Astrocyte of the hippocampus (primary cell): ENCODE data around the gene GTPBP10.

Experiments
- DNase-seq: peaks from one replicate; pipeline ENCODE4 v3.0.0; 2011; ENCODE audit warnings: low read depth, low spot score

GTPBP10 gene

GRCh38 chr7:90383422-90383821, 36.9 kb downstream of the GTPBP10 start:
- DNase-seq = no peak

- DNase-seq = no peak
Measured at GRCh38 chr7:90383861-90384260, 37.3 kb downstream of the GTPBP10 start.

- no peak for DNase-seq
Measured at GRCh38 chr7:90384433-90384832, 37.9 kb downstream of the GTPBP10 start.

- DNase-seq = no peak
Measured at GRCh38 chr7:90387470-90388240, 41.1 kb downstream of the GTPBP10 start.

GRCh38 chr7:90390926-90391325, 44.4 kb downstream of the GTPBP10 start:
- DNase-seq = no peak

- DNase-seq = no peak
Measured at GRCh38 chr7:90391488-90391887, 45.0 kb downstream of the GTPBP10 start.

- no peak for DNase-seq
Measured at GRCh38 chr7:90396420-90396819, 49.9 kb downstream of the GTPBP10 start.

GRCh38 chr7:90401989-90402388, 55.5 kb downstream of the GTPBP10 start:
- no peak for DNase-seq

GRCh38 chr7:90402785-90403173, 56.3 kb downstream of the GTPBP10 start:
- no peak for DNase-seq

- DNase-seq = peak; percentile 97
Measured at GRCh38 chr7:90403174-90404113, 56.9 kb downstream of the GTPBP10 start, which contains the start of gene CLDN12. Gene CLDN12, plus strand, starts transcription at chr7:90403461. Its CDS starts 9,216 bp downstream, at chr7:90412677.

GRCh38 chr7:90404777-90405176, 58.3 kb downstream of the GTPBP10 start:
- DNase-seq = no peak

- DNase-seq = no peak
Measured at GRCh38 chr7:90407484-90407821, 60.9 kb downstream of the GTPBP10 start.

- DNase-seq = no peak
Measured at GRCh38 chr7:90408142-90408541, 61.6 kb downstream of the GTPBP10 start.

- no peak for DNase-seq
Measured at GRCh38 chr7:90409667-90410066, 63.2 kb downstream of the GTPBP10 start.

GRCh38 chr7:90411510-90411909, 65.0 kb downstream of the GTPBP10 start:
- no peak for DNase-seq

- no peak for DNase-seq
Measured at GRCh38 chr7:90412458-90413184, 66.1 kb downstream of the GTPBP10 start.

- no peak for DNase-seq
Measured at GRCh38 chr7:90413185-90413528, 66.6 kb downstream of the GTPBP10 start.

GRCh38 chr7:90421651-90422050, 75.1 kb downstream of the GTPBP10 start:
- DNase-seq = no peak

- no peak for DNase-seq
Measured at GRCh38 chr7:90424720-90425119, 78.2 kb downstream of the GTPBP10 start.

GRCh38 chr7:90425376-90425775, 78.9 kb downstream of the GTPBP10 start:
- DNase-seq = no peak

- DNase-seq = no peak
Measured at GRCh38 chr7:90430614-90431460, 84.3 kb downstream of the GTPBP10 start.
